Prostate gland (tissue), 2 donors: ENCODE results near the gene CYP2D6. TPM values are rescaled to one million over a fixed set of nuclear protein-coding genes. Genes with fewer than 3 reads are reported as not detected.
"Not testable (repeated sequence)": the region's sequence is repeated elsewhere in the genome, so short reads cannot be mapped to it uniquely, and the experiment has no call there.

Experiments used
- DNase-seq: peaks from one replicate; pipeline ENCODE4 v3.0.0-alpha.2; 2019; ENCODE audit warnings: low spot score
- H3K27ac ChIP-seq, 2 donors: fragments of 200-600 bp; sonication (generic); 2 replicates each; pipeline ENCODE4 v1.5.1; 2017 to 2019
- H3K27me3 ChIP-seq: fragments of 200-600 bp; sonication (generic); replicated peaks from 2 replicates; pipeline ENCODE4 v1.5.1; 2019; ENCODE audit not compliant: insufficient read depth
- H3K36me3 ChIP-seq, 2 donors: fragments of 200-600 bp; sonication (generic); 1 replicate in 1 of 2; 2 replicates in 1 of 2; pipeline versions ENCODE4 v1.5.1 to v1.8.1; 2017 to 2019
- H3K4me1 ChIP-seq: fragments of 200-600 bp; sonication (generic); replicated peaks from 2 replicates; pipeline ENCODE4 v1.5.1; 2019
- H3K4me3 ChIP-seq, 2 donors: fragments of 200-600 bp; sonication (generic); 2 replicates each; pipeline ENCODE4 v1.5.1; 2017 to 2019
- H3K9me3 ChIP-seq: fragments of 200-600 bp; sonication (generic); 2 replicates; pipeline ENCODE4 v1.5.1; 2017
- CTCF ChIP-seq, 4 experiments: fragments of 200-600 bp in 2 of 4; fragments of 450-650 bp in 2 of 4; sonication (generic) in 2 of 4; IDR thresholded peaks; 1 replicate in 3 of 4; 2 replicates in 1 of 4; pipeline ENCODE4 v1.5.1; 2016 to 2019; ENCODE audit warnings: antibody characterized with exemption in 4 of 4, mild to moderate bottlenecking in 2 of 4, moderate library complexity in 2 of 4
- POLR2A ChIP-seq: fragments of 450-650 bp; IDR thresholded peaks from one replicate; pipeline ENCODE4 v1.6.1; 2016; ENCODE audit warnings: antibody characterized with exemption, mild to moderate bottlenecking
- POLR2AphosphoS5 ChIP-seq: sonication (generic); formaldehyde crosslinking; IDR thresholded peaks from one replicate; pipeline ENCODE4 v1.6.1; 2017; ENCODE audit warnings: antibody characterized with exemption
- WGBS: methylation state at CpG from one replicate; pipeline ENCODE4 v1.1.5; 2018; 5-methylcytosine and 5-hydroxymethylcytosine counted together
- intact Hi-C: fragments of 100-400 bp; cut with DNase I; formaldehyde crosslinking; loops from one replicate; pipeline ENCODE4 v1.14.2; 2022
- total RNA-seq, 2 donors: library from RNA; depleted of rRNA; stranded (reverse); fragments of >200 nt; gene quantifications; one replicate each; pipeline ENCODE4 v1.1.0, GENCODE V29; 2016

CYP2D6 gene
- total RNA-seq, 2 donors from 2014 or later, result 0.73 to 5.2 TPM

GRCh38 chr22:42116848-42117424 is 13.7 kb downstream of the CYP2D6 start:
- no peak for TF ChIP-seq CTCF (IDR thresholded peaks at IDR 0.05)
- TF ChIP-seq POLR2AphosphoS5, result no peak
- TF ChIP-seq POLR2A, result no peak
- Histone ChIP-seq H3K4me3 (no peak overlapping the region), H3K36me3 (no peaks in the 10 kb centered on the region), H3K9me3 (no peaks in the 10 kb centered on the region), H3K27me3 (no peaks in the 10 kb centered on the region), H3K27ac (no peak overlapping the region), H3K4me1 (no peaks in the 10 kb centered on the region)
- intact Hi-C loops, result no loop called here
- WGBS, result 82% methylated on average over 4 of the region's 4 CpGs
- DNase-seq, result no peak

GRCh38 chr22:42115420-42115830 is 15.2 kb downstream of the CYP2D6 start:
- H3K9me3 ChIP-seq, H3K27me3 ChIP-seq, H3K4me1 ChIP-seq, intact Hi-C loops, H3K27ac ChIP-seq, DNase-seq, H3K4me3 ChIP-seq, H3K36me3 ChIP-seq: not testable (repeated sequence)
- WGBS, result 80% methylated on average over 6 of the region's 6 CpGs

GRCh38 chr22:42114721-42115120 is 15.9 kb downstream of the CYP2D6 start:
- WGBS, result 95% methylated on average over 7 of the region's 7 CpGs
- Histone ChIP-seq H3K4me3 (no peak overlapping the region), H3K9me3 (no peaks in the 10 kb centered on the region), H3K27me3 (no peaks in the 10 kb centered on the region), H3K4me1 (no peaks in the 10 kb centered on the region), H3K36me3 (no peaks in the 10 kb centered on the region), H3K27ac (no peak overlapping the region)
- intact Hi-C loops, result no loop called here
- TF ChIP-seq POLR2A (no peak), CTCF (IDR thresholded peaks at IDR 0.05) (no peak), POLR2AphosphoS5 (no peak)
- DNase-seq, result no peak

- H3K4me1 ChIP-seq, H3K4me3 ChIP-seq, DNase-seq, H3K36me3 ChIP-seq, H3K27me3 ChIP-seq, intact Hi-C loops, H3K27ac ChIP-seq, H3K9me3 ChIP-seq: not testable (repeated sequence)
- WGBS, result 29% methylated on average over 4 of the region's 4 CpGs
These were observed 17.8 kb downstream of the CYP2D6 start for GRCh38 chr22:42112793-42113192.

- Histone ChIP-seq H3K4me1 (no peaks in the 10 kb centered on the region), H3K36me3 (no peaks in the 10 kb centered on the region), H3K27me3 (no peaks in the 10 kb centered on the region), H3K27ac (no peak overlapping the region), H3K9me3 (no peaks in the 10 kb centered on the region), H3K4me3 (no peak overlapping the region)
- TF ChIP-seq POLR2A (no peak), POLR2AphosphoS5 (no peak), CTCF (IDR thresholded peaks at IDR 0.05) (no peak)
- no peak for DNase-seq
- WGBS, result 90% methylated on average over 4 of the region's 4 CpGs
- intact Hi-C loops, result no loop called here
These were observed 18.8 kb downstream of the CYP2D6 start for GRCh38 chr22:42111798-42112197.

GRCh38 chr22:42108848-42109247 is 21.8 kb downstream of the CYP2D6 start:
- 70% methylated on average over 18 of the region's 18 CpGs for WGBS
- H3K9me3 ChIP-seq, result no peaks in the 10 kb centered on the region
- no peak overlapping the region for H3K27ac ChIP-seq
- H3K36me3 ChIP-seq, result no peaks in the 10 kb centered on the region
- DNase-seq, result no peak
- no peaks in the 10 kb centered on the region for H3K4me1 ChIP-seq
- TF ChIP-seq POLR2A, result no peak
- TF ChIP-seq POLR2AphosphoS5, result no peak
- TF ChIP-seq CTCF (IDR thresholded peaks at IDR 0.05), result no peak
- no peaks in the 10 kb centered on the region for H3K27me3 ChIP-seq
- intact Hi-C loops, result no loop called here
- no peak overlapping the region for H3K4me3 ChIP-seq

- intact Hi-C loops, result not testable (repeated sequence)
These were observed 26.2 kb downstream of the CYP2D6 start for GRCh38 chr22:42104332-42104860.

More at GRCh38 chr22:42104332-42104860, 26.2 kb downstream of the CYP2D6 start:
- H3K9me3 ChIP-seq, H3K36me3 ChIP-seq, H3K27ac ChIP-seq, H3K4me1 ChIP-seq, H3K4me3 ChIP-seq, DNase-seq, H3K27me3 ChIP-seq: not testable (repeated sequence)
- WGBS, result 88% methylated on average over 6 of the region's 6 CpGs
